PC-9 (cell line): ENCODE data around the gene STX16. TPM values are rescaled to one million over a fixed set of nuclear protein-coding genes. Genes with fewer than 3 reads are reported as not detected.
A peak's percentile ranks its signal among the peaks of the same experiment; 100 is the strongest.

Experiments
- BruUV-seq: library from RNA; stranded (reverse); fragments of 400-500 nt; replicated peaks from 2 replicates; lab custom pipeline; 2021; lab: Mats Ljungman, UMichigan
- CTCF ChIA-PET: fragments of 300-600 bp; sonication (Branson Sonifier 250); formaldehyde crosslinking; loops from one replicate; lab custom pipeline; 2022; ENCODE audit warnings: antibody characterized with exemption; lab: Charles Lee
- POLR2A ChIA-PET: fragments of 300-600 bp; sonication (Branson Sonifier 250); formaldehyde crosslinking; loops from one replicate; lab custom pipeline; 2022; ENCODE audit warnings: antibody characterized with exemption; ENCODE audit not compliant: unreplicated experiment; lab: Charles Lee
- DNase-seq, 2 experiments: peaks; one replicate each; pipeline versions ENCODE4 v3.0.0 to v3.0.0-alpha.2; 2015 to 2022; ENCODE audit warnings: mixed read lengths in 1 of 2
- H2AFZ ChIP-seq: fragments of 200-600 bp; sonication (generic); 2 replicates; pipeline ENCODE4 v1.8.1; 2017; ENCODE audit warnings: antibody characterized with exemption
- H3F3A ChIP-seq: fragments of 200-600 bp; sonication (generic); 2 replicates; pipeline ENCODE4 v1.8.1; 2017; ENCODE audit warnings: antibody characterized with exemption, mild to moderate bottlenecking, low read depth; ENCODE audit not compliant: insufficient read depth
- H3K27ac ChIP-seq: fragments of 200-600 bp; sonication (generic); 2 replicates; pipeline ENCODE4 v1.6.1; 2016; ENCODE audit warnings: mixed run types
- H3K27me3 ChIP-seq: fragments of 200-600 bp; sonication (generic); 2 replicates; pipeline ENCODE4 v1.6.1; 2016; ENCODE audit warnings: low read depth, mixed run types; ENCODE audit not compliant: insufficient read depth
- H3K36me3 ChIP-seq: fragments of 200-600 bp; sonication (generic); 2 replicates; pipeline ENCODE4 v1.6.1; 2016; ENCODE audit warnings: low read depth, mixed run types
- H3K4me1 ChIP-seq: fragments of 200-600 bp; sonication (generic); replicated peaks from 2 replicates; pipeline ENCODE4 v1.6.1; 2016; ENCODE audit warnings: mixed run types; ENCODE audit not compliant: insufficient read depth
- H3K4me2 ChIP-seq: fragments of 200-600 bp; sonication (generic); 2 replicates; pipeline ENCODE4 v1.6.1; 2017; ENCODE audit warnings: mixed run types
- H3K4me3 ChIP-seq: fragments of 200-600 bp; sonication (generic); 2 replicates; pipeline ENCODE4 v1.6.1; 2016; ENCODE audit warnings: mixed run types
- H3K79me2 ChIP-seq: fragments of 200-600 bp; sonication (generic); 2 replicates; pipeline ENCODE4 v1.6.1; 2017; ENCODE audit warnings: low read depth, mixed run types
- H3K9me2 ChIP-seq: fragments of 200-600 bp; sonication (generic); 2 replicates; pipeline ENCODE4 v1.8.1; 2017; ENCODE audit warnings: mild to moderate bottlenecking; ENCODE audit not compliant: insufficient read depth
- H3K9me3 ChIP-seq: fragments of 200-600 bp; sonication (generic); 2 replicates; pipeline ENCODE4 v1.8.1; 2016; ENCODE audit warnings: low read depth; ENCODE audit not compliant: insufficient read depth
- H4K20me1 ChIP-seq: fragments of 200-600 bp; sonication (generic); 2 replicates; pipeline ENCODE4 v1.8.1; 2017; ENCODE audit not compliant: insufficient read depth
- EZH2 ChIP-seq: fragments of 200-600 bp; sonication (generic); IDR thresholded peaks from 2 replicates; pipeline ENCODE4 v1.8.0; 2017; ENCODE audit warnings: antibody characterized with exemption, low read depth
- intact Hi-C: fragments of 100-400 bp; cut with micrococcal nuclease; formaldehyde crosslinking; loops from one replicate; pipeline ENCODE4 v1.10.0; 2022; ENCODE audit not compliant: unreplicated experiment
- total RNA-seq: library from RNA; stranded (reverse); gene quantifications from 2 replicates; pipeline ENCODE4 v1.2.3, GENCODE V29; 2021
- TF ChIP-seq, protein P1 (sequence below): fragments of 200-600 bp; sonication (generic); conservative IDR thresholded peaks from 2 replicates; pipeline ENCODE4 v1.6.1; 2017; ENCODE audit warnings: mixed run types, antibody characterized with exemption, mild to moderate bottlenecking, moderate library complexity

The STX16 gene
- total RNA-seq, 1 experiment from 2014 or later, result 76.3 TPM

DNA sequence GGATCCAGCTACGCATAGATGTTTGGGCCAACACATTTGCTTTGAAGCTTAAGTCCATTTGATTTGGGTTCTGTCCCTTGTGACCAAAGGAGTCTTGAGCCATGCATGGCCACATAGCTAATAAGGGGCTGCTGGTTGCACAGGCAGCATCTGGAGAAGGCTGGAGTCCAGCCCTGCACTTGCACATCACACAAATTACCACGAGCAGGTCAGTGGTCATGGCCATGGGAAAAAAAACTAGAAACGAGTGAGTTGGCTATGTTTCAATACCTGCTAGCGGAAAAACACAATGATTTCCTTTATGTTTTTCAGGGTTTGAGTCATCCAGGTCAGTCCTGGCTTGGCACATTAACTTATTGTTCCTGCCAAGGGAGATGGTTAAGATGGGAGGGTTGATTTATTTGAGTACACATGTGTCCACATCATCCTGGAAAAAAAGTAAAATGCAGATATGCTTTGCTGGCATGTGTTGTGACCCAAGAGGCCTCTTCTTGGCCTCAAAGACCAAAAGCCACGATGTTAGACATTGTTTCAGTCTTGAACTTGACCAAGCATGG is 5.6 kb upstream of the STX16 start:
- TF ChIP-seq, protein P1, sequence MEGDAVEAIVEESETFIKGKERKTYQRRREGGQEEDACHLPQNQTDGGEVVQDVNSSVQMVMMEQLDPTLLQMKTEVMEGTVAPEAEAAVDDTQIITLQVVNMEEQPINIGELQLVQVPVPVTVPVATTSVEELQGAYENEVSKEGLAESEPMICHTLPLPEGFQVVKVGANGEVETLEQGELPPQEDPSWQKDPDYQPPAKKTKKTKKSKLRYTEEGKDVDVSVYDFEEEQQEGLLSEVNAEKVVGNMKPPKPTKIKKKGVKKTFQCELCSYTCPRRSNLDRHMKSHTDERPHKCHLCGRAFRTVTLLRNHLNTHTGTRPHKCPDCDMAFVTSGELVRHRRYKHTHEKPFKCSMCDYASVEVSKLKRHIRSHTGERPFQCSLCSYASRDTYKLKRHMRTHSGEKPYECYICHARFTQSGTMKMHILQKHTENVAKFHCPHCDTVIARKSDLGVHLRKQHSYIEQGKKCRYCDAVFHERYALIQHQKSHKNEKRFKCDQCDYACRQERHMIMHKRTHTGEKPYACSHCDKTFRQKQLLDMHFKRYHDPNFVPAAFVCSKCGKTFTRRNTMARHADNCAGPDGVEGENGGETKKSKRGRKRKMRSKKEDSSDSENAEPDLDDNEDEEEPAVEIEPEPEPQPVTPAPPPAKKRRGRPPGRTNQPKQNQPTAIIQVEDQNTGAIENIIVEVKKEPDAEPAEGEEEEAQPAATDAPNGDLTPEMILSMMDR, result no peak
- TF ChIP-seq EZH2, result no peak
- ChIA-PET CTCF (interaction anchor here (0.7 kb wide), 3 partner anchors 310 to 510 kb away, joined by 4 read pairs; no protein-coding TSS in a partner anchor), POLR2A (interaction anchor here (0.7 kb wide), 1 partner anchor 222 kb away, joined by 4 read pairs; no protein-coding TSS in a partner anchor)
- Histone ChIP-seq H3K36me3 (no peaks in the 10 kb centered on the region), H4K20me1 (no peaks in the 10 kb centered on the region), H3K9me2 (no peaks in the 10 kb centered on the region), H2AFZ (no peak overlapping the region), H3K9me3 (no peaks in the 10 kb centered on the region), H3K4me2 (peak overlapping the region; percentile 28), H3K4me3 (no peak overlapping the region), H3K79me2 (no peaks in the 10 kb centered on the region), H3K4me1 (peaks cover 26% of the 10 kb centered on the region), H3F3A (peaks cover 5% of the 10 kb centered on the region; the same call in 1 of the 2 replicates), H3K27me3 (no peaks in the 10 kb centered on the region), H3K27ac (peak overlapping the region; percentile 43)
- peak; percentile 38 to 91 for DNase-seq
- BruUV-seq, result no TSS peak
- intact Hi-C loops, result loop anchor here (2.0 kb wide), 1 partner anchor 35 kb away; no protein-coding TSS in a partner anchor

DNA sequence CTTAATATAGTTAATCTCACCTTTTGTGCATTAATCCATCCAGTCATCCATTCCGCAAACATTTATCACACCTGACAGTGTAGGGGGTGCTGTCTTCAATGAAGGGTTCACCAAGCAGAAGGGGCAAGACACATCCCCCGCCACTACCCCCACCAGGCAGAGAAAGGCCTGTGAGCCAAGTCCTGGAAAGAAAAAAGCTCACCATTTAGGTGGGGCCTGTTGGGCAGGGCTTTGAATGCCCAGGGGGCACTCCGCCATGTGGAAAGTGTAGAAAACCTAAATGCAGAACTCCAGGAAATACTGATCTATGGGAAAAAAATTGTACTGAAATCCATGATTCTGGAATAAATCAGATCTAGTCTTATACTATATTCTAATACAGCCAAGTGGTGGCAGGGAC is 4.8 kb upstream of the STX16 start:
- H2AFZ ChIP-seq, result no peak overlapping the region
- H3F3A ChIP-seq, result peaks cover 5% of the 10 kb centered on the region; the same call in 1 of the 2 replicates
- BruUV-seq, result no TSS peak
- H3K27ac ChIP-seq, result no peak overlapping the region
- ChIA-PET CTCF (no interaction called here), POLR2A (interaction anchor here (0.5 kb wide), 1 partner anchor 225 kb away, joined by 10 read pairs; no protein-coding TSS in a partner anchor)
- no peak for TF ChIP-seq EZH2
- TF ChIP-seq, protein P1, result no peak
- H4K20me1 ChIP-seq, result no peaks in the 10 kb centered on the region
- no peaks in the 10 kb centered on the region for H3K9me3 ChIP-seq
- no peaks in the 10 kb centered on the region for H3K27me3 ChIP-seq
- H3K4me3 ChIP-seq, result no peak overlapping the region
- H3K9me2 ChIP-seq, result no peaks in the 10 kb centered on the region
- no peak for DNase-seq
- no peaks in the 10 kb centered on the region for H3K36me3 ChIP-seq
- peaks cover 18% of the 10 kb centered on the region for H3K4me1 ChIP-seq
- H3K79me2 ChIP-seq, result peaks cover 2% of the 10 kb centered on the region
- no peak overlapping the region for H3K4me2 ChIP-seq
- intact Hi-C loops, result no loop called here

DNA sequence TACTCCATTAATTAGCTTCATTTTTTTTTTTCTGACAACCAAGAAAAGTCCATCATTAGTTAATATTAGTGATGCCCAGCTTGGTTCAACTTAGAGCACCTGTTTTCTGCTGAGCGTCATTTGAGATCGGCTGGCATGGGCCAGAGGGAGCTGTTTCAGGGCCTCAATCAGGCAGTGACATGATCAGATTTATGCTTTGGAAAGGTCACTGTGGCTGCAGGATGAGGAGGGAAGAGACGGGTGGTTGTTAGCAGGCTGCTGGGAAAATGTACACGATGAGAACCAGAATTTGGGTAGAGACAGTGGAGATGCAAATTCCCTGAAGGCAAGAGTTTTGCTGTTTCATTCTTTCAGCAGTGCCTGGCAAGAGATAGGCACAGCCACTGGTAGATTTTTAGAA is 4.4 kb upstream of the STX16 start:
- intact Hi-C loops, result no loop called here

More for the DNA sequence above, 4.4 kb upstream of the STX16 start:
- ChIA-PET POLR2A (interaction anchor here (0.5 to 0.6 kb wide), 2 partner anchors 17 to 225 kb away, joined by 3 to 10 read pairs; no protein-coding TSS in a partner anchor), CTCF (no interaction called here)
- H3K4me1 ChIP-seq, result peaks cover 18% of the 10 kb centered on the region
- peaks cover 8% of the 10 kb centered on the region; the same call in 1 of the 2 replicates for H3F3A ChIP-seq
- H4K20me1 ChIP-seq, result no peaks in the 10 kb centered on the region
- no TSS peak for BruUV-seq
- no peaks in the 10 kb centered on the region for H3K9me2 ChIP-seq
- no peaks in the 10 kb centered on the region for H3K9me3 ChIP-seq
- TF ChIP-seq EZH2, result no peak
- TF ChIP-seq, protein P1, result no peak
- no peaks in the 10 kb centered on the region for H3K27me3 ChIP-seq
- H3K27ac ChIP-seq, result no peak overlapping the region
- H3K4me3 ChIP-seq, result no peak overlapping the region
- no peak for DNase-seq
- peaks cover 6% of the 10 kb centered on the region for H3K79me2 ChIP-seq
- no peak overlapping the region for H3K4me2 ChIP-seq
- no peak overlapping the region for H2AFZ ChIP-seq
- no peaks in the 10 kb centered on the region for H3K36me3 ChIP-seq
